C4-2B (cell line): ENCODE data around the gene CEBPZOS.

Experiments used
- H3K27ac ChIP-seq: fragments of 450-650 bp; 2 replicates; pipeline ENCODE4 v1.5.1; 2017
- CTCF ChIP-seq: fragments of 450-650 bp; conservative IDR thresholded peaks from 2 replicates; pipeline ENCODE4 v1.5.1; 2017; ENCODE audit warnings: mild to moderate bottlenecking
- ZFX ChIP-seq: fragments of 450-650 bp; IDR thresholded peaks from 2 replicates; pipeline ENCODE4 v1.6.1; 2017

Gene CEBPZOS

GRCh38 chr2:37230581-37230980 is 34.3 kb downstream of the CEBPZOS start:
- TF ChIP-seq CTCF (no peak), ZFX (no peak)

GRCh38 chr2:37231241-37232130 is 35.2 kb downstream of the CEBPZOS start, which contains the start of the genes CEBPZ and NDUFAF7:
Gene CEBPZ, minus strand, starts transcription at chr2:37231596. Its CDS starts 29 bp downstream, at chr2:37231567.
Gene NDUFAF7, plus strand, starts transcription at chr2:37231658. Its CDS starts 48 bp downstream, at chr2:37231706.
- peak within 1 kb of the TSS; percentile 90 for H3K27ac ChIP-seq
- no peak for TF ChIP-seq ZFX

More at GRCh38 chr2:37230581-37230980, 34.3 kb downstream of the CEBPZOS start:
- peak overlapping the region; percentile 90 for H3K27ac ChIP-seq

DNA sequence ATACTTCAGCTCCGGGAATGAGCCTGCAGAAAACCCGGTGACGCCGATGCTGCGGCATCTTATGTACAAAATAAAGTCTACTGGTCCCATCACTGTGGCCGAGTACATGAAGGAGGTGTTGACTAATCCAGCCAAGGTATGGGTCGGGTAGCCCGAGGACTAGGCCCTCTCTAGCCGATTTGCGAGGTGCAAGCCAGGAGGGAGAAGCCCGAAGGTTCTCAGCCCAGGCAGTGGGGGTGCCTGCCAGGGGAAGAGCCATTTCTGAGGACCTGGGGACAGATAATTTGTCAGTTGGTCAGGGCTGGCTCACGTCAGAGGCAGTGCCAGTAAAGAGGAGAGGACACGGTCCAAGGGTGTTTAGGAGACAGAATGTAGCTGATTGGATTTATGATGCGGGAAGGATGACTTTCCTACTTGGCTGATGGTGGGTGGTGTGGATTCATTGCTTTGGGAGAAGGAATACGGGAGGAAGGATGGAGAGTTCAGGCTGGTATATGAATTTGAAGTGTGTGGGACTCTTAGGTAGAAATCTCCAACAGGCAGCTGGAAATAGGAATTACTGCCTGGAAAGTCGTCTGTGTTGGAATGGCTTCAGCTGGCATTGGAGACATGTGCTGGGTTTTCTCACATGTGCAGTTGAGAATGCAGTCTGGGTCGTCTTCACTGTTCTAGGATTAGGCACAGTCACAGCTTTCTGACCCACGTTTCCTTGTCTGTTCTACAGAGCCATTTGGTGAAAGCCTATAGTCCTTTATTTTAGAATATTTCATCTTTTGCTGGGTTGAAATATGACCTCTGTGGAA is 36.0 kb downstream of the CEBPZOS start:
- TF ChIP-seq CTCF (no peak), ZFX (no peak)

GRCh38 chr2:37243435-37243834 is 47.1 kb downstream of the CEBPZOS start:
- TF ChIP-seq ZFX (no peak), CTCF (no peak)
- H3K27ac ChIP-seq = no peak overlapping the region

More for the DNA sequence above, 36.0 kb downstream of the CEBPZOS start:
- H3K27ac ChIP-seq = peak overlapping the region; percentile 90

DNA sequence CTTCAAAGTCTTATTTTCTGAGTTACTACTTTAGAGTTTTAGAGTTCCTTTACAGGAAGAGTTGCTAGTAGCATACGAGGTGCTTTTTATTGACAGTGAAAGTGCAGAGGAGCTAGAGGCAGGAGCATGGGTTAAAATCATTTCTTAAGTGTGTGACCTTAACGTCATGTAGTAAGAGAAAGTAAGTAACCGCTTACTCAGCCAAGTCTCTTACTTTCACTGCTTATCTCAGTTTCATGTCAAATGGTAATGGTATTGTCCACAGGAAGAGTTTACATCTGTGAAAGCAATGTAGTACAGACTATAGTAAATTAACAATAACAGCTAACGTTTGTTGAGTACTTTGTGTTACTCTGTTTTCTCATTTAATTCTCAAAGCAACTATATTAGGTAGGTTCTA is 47.7 kb downstream of the CEBPZOS start:
- TF ChIP-seq CTCF (no peak), ZFX (no peak)
- H3K27ac ChIP-seq = no peak overlapping the region

- no peak overlapping the region for H3K27ac ChIP-seq
- no peak for TF ChIP-seq CTCF
- no peak for TF ChIP-seq ZFX
Observed at GRCh38 chr2:37244755-37245154, 48.5 kb downstream of the CEBPZOS start.

GRCh38 chr2:37246205-37246604 is 49.9 kb downstream of the CEBPZOS start:
- TF ChIP-seq ZFX = no peak
- no peak for TF ChIP-seq CTCF
- H3K27ac ChIP-seq = no peak overlapping the region
